HG03457 (cell line): ENCODE data around the gene ALS2.
A peak's percentile ranks its signal among the peaks of the same experiment; 100 is the strongest.
"Not testable (repeated sequence)": the region's sequence is repeated elsewhere in the genome, so short reads cannot be mapped to it uniquely, and the experiment has no call there.

Experiments used
- ATAC-seq: cut with Tn5 transposase; IDR thresholded peaks from one replicate; pipeline ENCODE4 v1.9.1; 2021; ENCODE audit warnings: moderate number of reproducible peaks; ENCODE audit not compliant: unreplicated experiment

The ALS2 gene

DNA sequence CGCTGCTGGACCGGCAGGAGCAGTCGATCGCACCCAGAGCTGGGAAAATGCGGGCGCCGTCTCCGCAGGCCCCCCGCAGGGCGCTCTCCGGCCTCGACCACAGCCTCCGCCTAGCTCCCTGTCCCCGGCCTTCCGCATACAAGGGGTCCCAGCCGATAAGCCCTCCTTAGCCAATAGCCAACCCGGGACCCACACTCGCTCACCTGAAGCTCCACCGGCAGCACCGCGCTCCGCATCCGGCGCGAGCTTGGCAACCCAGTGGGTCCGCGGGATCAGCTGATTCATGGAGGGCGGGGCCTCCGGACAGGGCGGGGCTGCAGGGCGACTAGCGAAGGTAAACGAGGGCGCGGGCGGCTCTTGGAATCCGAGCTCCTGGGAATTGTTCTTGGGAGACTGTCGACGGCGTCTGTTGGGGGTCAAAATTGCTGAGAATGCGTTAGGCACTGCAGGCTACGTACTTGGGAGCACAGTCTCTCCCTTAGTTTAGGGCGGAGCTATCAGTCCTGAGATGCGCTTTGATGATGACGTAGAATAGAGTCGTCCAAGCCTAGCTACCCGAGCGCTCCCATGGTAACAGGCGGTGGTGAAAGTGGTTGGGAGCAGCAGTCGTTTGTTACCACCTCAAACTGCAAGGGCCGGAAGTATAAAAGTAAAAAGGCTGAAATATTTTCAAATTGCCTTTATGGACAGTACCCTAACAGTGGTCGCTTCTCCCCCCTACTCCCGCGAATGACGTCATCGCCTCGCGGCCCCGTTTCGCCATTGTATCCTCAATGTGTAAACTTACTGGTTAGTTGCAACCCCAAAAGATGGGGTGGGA is at the start of gene ALS2:
TSS of gene ALS2 (minus strand) at position 260 of the 820 bp plus-strand sequence. CDS start 12,048 bp downstream, outside the sequence.
- peak; percentile 90 for ATAC-seq

DNA sequence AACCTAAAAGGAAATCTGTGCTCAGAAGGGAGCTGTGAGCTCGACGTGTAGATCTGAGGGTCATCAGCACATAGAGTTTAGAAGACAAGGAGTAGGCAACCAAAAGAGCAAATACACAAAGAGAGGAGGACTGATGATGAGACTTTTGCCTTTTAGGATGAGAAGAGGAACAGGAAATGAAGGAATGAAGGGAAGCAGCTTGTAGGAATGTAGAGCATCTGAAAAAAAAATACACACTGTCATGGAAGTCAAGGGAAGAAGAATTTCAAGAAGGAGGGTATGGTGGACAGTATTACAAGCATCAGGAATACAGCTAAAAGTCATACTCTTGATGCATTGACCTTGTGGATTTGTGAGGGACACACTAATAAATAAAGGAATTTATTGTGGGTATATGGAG is 47.5 kb upstream of the ALS2 start:
- no peak for ATAC-seq

DNA sequence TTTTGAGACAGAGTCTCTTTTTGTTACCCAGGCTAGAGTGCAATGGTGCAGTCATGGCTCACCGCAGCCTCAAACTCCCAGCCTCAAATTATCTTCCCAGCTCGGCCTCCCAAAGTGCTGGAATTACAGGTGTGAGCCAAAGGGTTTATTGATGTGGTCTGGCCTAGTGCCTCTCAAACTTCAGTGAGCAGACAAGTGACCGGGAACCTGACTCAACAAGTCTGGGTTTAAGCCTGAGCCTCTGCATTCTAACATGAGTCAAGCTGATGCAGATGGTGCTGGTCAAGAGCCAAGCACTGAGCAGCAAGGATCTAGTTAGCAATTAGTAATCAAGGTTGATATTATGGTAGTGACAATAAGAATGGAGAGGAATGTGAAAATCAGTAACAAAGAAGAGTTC is 46.9 kb upstream of the ALS2 start:
- no peak for ATAC-seq

DNA sequence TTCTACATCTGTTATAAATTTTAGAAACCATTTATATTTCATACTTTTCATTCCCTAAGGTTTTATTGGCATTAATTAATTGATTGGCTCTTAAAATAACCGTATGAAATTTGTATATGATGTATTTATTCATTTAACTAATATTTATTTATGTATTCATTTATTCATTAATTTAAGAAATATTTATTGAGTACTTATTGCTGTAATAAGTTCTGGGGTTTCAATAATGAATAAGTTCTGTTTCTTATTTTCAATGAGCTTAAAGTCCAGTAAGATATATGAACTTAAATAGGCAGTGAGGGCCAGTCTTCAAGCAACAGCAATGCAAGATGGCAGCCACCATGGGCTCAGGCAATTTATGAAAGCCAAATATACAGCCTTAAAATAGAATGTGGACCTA is 43.5 kb upstream of the ALS2 start:
- ATAC-seq = no peak

DNA sequence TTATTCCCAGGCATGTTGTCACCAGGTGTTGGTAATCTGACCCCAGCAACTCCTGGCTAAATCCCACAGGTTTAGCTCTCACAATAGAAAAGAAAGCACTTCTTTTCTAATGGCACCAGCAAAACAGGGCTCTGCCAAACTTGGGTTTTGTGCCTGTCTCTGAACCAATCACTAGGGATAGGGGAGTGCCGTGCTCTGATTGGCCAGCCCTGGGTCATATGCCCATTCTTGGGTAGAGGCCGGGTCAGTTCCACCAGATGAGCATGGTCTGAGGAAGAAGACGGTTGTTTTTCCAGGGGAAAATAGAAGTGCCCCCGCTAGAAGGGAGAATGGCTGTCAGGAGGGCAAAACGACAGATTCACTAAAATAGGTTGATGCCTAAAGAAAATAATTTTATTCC is 40.3 kb upstream of the ALS2 start:
- ATAC-seq = no peak

DNA sequence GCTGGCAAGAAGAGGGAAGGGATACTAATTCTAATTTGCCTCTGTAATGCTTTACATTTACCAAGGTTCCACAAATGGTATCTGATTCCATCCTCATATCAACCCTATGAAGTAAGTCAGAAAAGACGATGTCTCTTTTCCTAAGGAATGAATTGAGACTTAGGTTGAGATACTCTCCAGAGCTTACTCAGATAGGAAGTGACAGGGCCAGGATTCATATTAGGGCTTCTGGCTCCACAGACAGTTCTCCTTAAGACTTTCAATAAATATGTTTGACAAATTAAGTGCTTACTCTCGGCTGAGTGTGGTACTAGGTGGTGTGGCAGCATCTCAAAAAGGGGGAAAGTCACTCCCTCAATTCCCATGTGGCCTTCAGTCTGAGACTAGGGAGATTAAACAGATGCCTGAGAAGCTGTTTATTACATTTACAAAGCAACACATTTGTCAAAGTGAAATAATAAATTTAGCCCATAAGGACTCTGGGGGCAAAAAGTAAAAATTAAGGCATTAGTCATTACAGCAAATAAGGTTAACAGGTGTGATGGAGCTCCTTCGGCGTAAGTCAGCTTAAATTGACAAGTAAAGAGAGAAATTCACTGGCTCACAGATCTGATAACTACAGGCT is 39.8 kb upstream of the ALS2 start:
- ATAC-seq = no peak

DNA sequence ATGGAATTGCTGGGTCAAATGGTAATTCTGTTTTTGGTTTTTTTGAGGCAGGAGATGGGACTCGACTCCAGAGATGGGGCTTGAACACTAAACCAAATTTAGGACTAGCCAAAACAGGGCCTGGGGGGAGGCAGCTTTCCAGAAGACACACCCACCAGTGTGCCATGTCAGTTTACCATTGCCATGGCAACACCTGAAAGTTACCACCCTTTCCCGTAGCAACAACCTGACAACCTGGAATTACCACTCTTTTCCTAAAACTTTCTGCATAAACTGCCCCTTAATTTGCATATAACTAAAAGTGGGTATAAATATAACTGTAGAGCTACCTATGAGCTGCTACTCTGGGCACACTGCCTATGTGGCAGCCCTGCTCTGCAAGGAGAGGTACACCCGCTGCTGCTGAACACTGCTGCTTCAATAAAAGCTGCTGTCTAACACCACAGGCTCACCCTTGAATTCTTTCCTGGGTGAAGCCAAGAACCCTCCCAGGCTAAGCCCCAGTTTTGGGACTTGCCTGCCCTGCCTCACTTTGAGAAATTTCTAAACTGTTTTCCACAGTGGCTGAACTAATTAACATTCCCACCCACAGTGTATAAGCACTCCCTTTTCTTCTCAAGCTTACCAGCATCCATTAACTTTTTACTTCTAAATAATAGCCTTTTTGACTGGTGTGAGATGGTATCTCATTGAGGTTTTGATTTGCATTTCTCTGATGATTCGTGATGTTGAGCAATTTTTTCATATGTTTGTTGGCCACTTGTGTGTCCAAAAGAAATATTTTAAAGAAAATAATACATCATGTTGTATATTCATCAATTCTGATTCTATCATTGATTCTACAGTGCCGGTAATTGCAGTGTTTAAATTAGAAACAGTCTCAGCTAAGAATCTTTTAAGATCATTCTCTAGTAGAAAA is 36.2 kb upstream of the ALS2 start:
- ATAC-seq = no peak

DNA sequence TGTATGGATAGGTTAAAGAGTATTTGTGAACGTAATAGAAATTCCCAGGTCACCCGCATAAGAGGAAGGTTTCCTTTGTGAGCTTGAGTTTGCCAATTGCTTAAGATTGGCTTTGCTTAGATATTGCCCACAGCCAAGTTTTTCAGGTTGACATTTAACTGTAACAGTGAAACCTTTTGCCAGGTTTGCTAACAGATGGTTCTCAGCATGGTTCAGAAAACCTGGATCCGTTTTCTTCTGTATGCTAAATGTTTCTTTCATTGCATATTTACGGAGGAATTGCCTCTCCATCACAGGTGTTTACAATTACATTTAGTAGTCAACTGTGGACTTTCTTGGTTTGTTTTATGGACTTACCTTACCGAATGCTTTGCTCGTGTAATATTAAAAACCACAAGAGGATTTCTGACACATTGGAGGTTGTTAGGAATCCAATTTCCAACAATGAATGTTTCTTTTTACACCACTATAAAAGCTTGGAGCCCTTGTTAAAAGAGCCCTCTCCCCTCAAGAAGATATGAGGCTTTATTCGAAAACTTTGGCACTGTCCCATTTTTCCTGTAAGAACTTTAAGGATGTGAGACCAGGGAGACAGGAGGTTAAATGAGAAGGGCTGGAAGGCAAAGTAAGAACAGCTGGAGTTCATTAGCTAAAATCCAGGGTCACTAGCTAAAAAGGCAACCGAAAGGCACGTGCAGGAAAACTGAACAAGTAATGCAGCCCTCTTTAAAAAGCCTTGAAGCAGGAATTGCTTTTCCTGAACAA is 33.4 kb upstream of the ALS2 start:
- ATAC-seq = no peak

DNA sequence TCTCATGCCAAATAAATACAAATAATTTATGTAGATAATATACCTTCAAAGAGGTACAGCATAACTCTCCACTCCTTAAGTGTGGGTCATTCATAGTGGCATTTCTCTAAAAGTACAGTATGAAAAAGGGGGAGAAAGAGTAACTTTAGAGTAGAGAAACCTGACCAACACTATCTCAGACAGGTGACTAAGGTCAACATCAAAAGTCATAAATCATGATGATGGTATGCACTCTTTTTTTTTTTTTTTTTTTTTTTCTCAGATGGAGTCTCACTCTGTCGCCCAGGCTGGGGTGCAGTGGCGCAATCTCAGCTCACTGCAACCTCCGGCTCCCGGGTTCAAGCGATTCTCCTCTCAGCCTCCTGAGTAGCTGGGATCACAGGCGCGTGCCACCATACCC is 29.9 kb upstream of the ALS2 start:
- not testable (repeated sequence) for ATAC-seq

DNA sequence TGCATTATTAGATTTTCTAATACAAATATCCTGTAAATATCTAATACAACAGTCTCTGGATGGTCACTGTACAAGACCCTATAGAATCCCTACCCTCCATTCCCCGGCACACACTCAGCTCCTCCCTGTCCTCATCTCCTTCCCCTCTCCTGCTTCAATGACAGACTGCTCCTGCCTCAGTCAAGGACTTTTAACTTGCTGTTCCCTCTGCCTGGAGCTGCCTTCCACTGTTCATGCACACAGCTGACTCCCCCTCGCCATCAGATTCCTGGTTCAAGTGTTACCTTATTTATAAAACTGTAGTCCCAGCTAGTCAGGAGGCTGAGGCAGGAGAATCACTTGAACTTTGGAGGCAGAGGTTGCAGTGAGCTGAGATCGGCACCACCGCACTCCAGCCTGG is 28.9 kb upstream of the ALS2 start:
- ATAC-seq = no peak

DNA sequence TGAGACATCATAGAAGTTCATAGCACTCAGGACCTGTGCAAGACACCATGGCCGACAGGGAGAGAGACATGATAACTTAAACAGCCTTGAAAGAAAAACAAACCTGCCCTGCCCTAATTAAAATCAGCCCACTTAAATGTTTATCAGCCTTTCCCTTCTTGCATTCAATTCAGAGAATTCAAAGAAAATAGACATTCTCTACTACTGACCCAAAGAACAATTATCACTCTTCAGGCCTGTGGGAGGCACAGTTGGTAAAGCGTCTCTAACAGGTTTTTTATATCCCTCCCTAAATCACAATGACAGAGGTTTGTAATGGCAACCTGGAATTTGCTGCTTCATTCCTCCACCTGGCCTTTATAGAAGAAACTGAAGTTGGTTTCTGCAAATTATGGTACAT is 27.3 kb upstream of the ALS2 start:
- no peak for ATAC-seq

DNA sequence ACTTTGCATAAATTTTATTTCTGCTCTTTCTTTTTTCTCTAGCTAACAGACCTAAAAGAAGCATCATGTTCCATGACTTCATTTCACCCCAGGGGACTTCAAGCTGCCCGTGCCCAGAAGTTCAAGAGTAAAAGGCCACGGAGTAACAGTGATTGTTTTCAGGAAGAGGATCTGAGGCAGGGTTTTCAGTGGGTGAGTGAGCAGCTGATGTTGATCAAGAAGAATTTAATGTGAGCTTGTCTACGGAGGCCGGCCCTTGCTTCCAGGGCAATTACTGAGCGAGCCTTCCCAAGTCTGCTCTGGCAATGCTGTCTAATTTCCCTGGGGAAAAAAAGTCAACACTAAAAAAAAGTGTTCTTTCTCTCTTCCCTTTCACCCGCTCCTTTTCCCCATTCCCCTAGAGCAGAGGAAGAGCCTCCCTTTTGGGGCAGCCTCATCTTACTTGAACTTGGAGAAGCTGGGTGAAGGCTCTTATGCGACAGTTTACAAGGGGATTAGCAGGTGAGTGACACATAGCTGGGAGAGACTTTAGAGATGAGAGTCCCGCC is 26.8 kb upstream of the ALS2 start:
- no peak for ATAC-seq

DNA sequence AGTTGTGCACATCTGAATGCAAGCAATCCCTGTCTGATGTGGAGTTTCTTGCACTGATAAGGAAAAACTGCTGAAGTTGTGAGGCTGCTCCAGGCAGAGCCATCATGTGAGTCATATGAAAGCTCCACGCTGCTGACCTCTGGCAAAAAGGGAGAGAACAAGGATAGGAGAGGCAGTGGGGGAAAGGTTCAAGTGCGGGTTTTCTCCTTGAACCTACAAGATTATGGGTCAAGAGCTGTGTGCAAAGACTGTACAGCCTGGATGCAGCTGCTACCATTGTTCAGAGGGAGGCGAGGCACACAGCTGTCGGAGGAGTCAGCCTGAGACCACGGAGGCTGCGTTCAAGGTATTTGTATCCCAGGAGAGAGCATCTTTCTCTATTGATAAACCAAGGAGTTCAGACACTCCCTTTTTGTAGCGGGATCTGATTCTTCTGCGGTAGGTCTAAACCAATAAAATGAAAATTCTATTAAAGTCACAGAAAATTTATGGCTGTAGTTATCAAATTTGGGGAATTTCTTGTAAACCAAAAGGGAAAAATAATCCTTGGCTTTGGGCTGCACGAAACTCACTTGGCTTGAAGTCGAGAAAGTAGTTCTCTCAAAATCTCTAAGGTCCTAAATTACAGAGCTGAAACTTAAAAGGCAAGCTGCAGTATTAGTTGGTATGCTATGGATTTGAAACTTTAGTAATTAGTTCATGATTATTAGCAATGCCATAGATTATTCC is 25.9 kb upstream of the ALS2 start, which contains the start of gene CDK15:
TSS of gene CDK15 (plus strand) at position 96 of the 729 bp plus-strand sequence. CDS start at position 224, 128 bp downstream.
- no peak for ATAC-seq

DNA sequence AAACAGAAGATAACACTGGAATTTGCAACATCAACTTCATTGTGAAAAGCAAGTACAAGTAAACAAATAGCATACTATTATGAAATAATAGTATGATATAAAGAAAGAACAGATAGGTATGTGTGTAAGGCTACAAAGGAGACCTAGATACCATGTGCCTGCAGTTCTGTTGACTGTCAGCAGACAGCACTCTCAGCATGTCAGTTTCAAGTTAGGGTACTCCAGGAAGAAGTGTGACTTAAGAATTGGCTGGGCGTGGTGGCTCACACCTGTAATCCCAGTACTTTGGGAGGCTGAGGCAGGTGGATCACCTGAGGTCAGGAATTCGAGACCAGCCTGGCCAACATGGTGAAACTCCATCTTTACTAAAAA is 18.2 kb upstream of the ALS2 start:
- not testable (repeated sequence) for ATAC-seq

DNA sequence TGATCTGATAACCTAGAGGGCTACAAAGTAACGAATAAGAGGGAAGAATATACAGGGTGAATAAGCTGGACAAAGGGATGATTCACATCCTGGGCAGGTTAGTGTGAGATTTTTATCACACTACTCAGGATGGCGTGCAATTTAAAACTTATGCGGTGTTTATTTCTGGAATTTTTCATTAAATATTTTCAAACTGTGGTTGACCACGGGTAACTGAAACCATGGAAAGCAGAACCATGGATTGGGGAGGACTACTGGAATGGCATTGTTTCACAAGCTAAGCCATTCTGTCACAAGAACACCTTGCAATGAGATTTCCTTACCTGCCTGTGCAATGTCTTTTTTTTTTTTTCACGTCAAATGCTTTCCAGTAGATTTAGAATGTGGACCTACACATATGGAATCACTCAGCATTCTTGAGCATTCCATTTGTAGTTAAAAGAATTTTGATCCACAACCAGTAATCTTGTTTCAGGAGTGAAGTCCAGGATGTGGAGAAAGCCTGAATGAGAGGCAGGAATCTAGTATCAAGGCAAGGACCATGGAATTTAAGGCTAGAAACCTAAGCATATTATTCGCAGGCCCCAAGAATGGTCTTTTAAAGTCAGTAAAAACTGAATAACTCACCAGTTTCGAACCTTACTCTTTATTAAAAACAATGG is 17.6 kb upstream of the ALS2 start:
- ATAC-seq = no peak

DNA sequence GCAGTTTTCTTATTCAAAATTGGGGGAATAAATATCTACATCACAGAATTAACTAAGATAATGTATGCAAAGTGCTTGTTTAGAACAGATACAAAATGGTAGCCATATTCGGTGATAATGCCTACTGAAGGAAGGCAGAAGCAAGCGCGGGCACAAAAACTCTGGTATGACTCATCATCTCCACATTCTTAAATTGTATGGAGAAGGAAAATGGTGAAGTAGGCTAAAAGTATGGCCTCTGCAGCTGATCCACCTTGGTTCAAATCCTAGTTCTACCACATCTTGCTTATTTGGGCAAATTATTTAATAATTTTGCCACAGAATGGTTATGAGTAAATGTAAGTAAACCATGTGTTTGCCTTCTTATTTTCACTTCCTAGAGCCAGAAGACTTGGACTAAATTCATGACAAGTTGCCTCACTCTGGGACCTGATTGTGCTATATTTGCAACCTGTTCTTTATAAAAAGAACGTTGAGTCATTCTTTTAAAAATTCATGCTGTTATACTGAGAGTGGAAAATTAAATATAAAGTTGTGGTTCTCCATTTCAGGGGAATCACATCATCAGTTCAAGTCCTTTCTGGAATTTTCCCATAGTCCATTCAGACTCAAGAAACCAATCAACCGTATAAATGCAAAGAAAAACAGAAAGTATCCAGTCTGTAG is 16.6 kb upstream of the ALS2 start:
- no peak for ATAC-seq

DNA sequence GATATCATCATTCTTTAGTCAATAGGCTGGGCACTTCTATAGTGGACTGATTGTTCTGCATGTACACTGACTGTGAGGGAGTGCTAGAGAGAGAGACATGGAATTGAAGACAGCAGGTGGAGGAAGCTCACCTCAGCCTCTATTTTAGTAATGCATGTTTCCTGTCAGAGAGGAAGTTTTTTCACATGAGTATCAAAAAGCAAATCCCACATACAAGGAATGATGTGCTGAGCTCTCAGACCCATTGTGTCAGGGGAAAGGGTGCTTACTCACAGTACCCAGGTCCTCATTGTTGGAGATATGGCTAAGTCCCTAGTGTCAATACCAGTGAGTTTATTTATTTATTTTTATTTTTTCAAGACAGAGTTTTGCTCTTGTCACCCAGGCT is 15.7 kb upstream of the ALS2 start:
- no peak for ATAC-seq

DNA sequence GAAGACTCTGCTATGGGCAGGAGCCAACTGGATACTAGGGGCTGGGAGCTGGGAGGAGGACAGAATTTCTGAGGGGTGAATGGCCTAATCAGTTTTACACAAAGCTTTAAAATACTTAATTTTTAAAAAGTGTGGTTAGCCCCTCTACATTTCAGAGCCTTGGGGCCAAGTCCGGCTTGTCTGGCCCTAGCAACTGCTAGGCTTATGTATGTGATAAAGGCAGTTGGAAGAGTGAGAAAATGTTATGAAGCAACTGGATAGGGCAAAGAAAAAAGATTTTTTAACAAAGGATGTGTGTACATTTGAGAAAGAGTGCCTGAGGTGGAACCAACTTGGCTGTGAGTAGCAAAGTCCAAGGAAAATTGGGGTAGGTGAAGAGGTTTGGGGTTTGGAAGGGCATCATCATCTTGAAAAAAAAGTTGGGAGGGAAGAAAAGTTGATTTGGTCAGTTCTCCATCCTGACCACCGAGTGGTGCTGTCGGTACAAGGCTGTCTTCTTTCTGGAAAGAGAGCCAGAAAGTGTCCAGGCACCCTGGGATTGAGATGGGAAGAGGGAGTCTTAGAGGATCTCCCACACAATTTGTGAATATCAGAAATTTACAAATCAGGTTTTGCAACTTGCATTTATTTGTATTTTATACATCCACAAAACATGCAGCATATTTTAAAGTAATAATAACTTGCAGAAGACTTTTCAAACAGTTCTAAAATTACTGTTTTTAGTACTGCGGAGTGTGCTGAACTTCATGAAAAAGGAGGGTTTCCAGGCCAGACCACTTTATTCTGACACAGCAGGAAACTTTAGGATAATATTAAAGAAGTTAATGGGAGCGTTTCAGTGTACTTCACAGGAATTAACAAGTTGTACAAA is 15.1 kb upstream of the ALS2 start:
- ATAC-seq = no peak
